Suppressor macrophage (primary cell): ENCODE measurements around the gene LCN10.

Experiments
- DNase-seq, 4 experiments: peaks; one replicate each; pipeline ENCODE4 v3.0.0-alpha.2; 2020 to 2022

LCN10 gene

GRCh38 chr9:136697821-136698526 is 44.8 kb downstream of the LCN10 start:
- DNase-seq: peak; percentile 47 to 85 (median 78)

DNA sequence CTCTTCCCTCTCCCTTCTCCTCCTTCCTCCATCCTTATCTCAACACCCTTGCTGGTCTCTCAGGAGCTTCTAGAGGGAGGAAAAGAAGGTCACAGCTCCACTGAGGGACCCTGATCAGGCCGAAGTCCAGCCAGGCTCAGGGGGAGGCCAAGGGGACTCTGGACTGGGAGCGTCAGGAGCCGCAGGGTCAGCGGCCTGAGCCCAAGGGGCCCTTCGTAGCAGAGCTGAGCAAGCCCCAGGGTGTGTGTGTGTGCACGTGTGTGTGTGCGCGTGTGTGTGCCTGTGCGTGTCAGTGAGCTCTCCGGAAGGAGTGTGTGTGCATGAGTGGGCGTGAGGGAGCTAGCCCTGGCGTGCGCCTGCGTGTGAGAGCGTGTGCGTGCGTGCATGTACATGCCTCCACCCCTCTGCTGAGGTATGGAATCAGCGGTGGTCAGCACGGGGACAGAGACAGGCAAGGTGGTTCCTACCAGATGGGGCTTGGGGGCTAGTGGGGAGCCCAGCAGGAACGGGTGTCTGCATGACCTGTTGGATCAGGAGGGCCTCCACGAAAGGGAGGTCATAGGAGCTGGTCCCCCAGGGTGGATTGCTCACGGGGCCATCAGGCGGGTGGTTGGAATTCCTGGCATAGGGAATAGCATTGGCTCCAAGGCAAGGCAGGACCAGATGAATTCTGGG is 45.5 kb downstream of the LCN10 start:
- no peak for DNase-seq

DNA sequence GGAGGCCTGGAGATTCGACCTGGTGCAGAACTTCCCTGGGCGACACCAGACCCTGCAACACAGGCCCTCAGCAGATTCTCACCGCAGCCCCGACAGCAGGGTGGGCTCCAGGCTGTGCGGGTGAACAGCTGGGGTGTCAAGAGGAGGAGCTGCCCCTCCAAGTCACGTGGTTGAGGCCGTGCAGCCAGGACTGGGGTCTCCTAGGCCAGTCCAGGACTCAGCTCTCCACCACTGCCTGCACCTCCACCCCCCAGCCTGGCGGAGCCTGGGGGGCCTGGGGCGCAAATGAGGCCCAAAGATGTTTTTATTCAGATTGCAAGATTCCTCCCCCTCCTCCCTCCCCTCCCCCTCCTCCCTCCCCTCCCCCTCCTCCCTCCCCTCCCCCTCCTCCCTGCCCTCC is 46.2 kb downstream of the LCN10 start:
- DNase-seq: no peak

- no peak for DNase-seq
Observed at GRCh38 chr9:136695955-136696354, 46.8 kb downstream of the LCN10 start.

DNA sequence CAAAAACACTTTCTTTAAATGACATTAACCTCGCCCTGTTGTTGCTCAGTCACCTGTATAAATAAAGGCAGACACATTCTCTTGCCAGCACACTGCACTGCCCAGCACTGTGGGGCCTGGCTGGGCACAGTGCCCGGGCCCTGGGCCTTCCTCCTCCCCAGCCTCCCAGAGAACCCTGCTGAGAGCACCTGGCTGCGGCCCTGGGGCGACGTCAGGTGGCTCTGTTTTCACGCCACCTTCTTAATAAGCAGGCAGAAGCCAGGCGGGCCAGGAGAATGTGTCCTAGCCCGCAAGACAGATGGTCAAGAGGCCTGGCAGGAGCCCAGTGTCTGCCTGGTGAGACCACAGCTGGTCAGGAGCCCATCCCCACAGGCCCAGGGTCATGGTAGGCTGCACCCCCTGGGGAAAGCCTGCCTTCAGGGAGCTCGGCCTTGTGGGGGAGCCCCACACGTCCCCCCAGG is 47.3 kb downstream of the LCN10 start:
- DNase-seq: no peak

- DNase-seq: no peak
Observed at GRCh38 chr9:136694872-136695247, 47.9 kb downstream of the LCN10 start.

DNA sequence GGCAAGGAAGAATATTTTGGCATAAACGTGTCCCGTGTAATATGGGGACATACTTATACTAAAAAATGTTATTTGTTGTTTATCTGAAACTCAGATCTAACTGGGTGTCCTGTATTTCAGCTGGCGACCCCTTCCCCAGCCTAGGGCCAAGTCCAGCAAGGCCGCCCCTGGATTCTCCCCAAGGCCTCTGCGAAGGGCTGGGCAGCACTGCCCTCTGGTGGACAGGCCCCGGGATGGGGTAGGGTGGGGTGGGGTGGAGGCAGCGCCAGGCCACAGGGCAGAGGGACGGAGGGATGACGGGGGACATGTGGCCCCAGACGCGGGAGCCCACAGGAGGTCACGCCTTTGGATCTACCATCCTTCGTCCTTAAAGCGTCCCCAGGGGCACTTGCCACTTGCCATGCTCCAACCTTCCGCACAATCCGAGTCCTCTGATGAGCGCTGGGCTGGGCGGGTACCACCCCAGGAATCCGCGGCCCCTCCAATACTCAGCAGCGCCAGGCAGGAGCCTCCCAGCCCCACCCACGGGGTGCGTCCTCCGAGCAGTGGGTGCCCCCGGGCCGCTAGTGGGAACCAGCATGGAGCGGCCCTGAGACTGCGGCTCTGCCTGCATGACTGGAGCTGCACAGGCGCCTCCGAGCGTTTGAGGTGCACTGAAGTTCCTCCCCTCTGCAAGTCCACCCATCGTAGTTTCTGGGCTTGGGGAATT is 48.4 kb downstream of the LCN10 start:
- peak; percentile 71 to 89 (median 80) for DNase-seq

- DNase-seq: no peak
Observed at GRCh38 chr9:136693490-136694162, 49.1 kb downstream of the LCN10 start.

DNA sequence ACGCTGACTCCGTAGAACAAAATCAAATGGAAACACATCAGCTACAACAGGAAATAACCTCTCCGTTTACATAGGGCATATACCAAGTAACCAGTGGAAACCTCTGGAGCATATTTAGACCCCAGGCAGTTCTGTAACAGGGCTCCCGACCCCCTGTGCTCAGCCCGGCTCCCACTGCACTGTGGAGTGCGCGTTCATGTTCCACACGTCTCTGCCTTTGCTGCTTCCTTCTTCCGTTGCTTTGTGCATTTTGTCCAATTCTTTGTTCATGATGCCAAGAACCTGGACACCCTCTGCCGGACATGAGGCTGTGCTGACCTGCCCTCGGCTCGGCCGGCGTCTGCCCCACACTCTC is 49.6 kb downstream of the LCN10 start:
- no peak for DNase-seq

DNA sequence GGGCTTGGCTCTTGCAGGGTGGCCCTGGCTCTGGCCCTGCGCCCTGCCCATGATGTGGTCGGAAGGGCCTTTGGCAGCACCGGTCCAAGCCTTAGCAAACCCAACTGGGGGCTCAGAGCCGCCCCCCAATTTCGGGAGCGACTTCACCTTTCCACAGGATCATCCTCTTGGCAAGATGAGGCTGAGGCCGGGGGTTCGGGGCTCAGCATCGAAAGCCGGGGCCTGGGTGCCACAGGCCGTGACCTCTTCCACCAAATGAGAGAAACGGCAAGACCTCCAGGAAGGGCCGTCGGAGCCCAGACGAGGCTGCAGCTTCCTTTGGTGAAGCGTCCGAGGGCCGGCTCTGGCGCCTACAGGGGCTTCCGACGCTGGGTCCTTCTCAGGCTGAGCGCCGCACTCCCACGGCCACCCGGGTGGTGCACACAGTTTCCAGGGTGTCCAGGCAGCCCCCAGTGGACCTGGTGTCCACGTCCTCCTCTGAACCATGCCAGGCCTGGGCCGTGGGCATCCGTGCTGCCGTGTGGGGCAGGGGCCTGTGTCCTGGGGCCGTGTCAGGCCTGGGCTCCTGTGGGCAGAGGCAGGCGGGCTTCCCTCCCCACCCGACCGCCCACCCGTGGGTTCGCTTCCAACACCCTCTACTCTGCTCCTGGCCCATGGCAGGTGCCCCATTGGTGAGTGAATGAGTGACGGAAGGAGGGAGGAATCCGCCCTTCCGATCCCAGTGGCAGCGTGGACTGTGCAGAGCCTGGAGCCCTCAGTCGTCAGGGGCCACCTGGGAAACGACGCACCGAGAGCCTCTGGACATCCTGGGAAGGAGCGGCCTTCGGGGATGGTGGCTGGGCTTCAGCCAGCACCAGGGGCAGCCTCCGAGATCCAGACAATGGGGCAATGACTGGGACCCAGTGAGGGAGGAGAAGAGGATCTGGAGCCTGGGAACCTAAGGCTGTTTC is 50.3 kb downstream of the LCN10 start:
- no peak for DNase-seq

DNA sequence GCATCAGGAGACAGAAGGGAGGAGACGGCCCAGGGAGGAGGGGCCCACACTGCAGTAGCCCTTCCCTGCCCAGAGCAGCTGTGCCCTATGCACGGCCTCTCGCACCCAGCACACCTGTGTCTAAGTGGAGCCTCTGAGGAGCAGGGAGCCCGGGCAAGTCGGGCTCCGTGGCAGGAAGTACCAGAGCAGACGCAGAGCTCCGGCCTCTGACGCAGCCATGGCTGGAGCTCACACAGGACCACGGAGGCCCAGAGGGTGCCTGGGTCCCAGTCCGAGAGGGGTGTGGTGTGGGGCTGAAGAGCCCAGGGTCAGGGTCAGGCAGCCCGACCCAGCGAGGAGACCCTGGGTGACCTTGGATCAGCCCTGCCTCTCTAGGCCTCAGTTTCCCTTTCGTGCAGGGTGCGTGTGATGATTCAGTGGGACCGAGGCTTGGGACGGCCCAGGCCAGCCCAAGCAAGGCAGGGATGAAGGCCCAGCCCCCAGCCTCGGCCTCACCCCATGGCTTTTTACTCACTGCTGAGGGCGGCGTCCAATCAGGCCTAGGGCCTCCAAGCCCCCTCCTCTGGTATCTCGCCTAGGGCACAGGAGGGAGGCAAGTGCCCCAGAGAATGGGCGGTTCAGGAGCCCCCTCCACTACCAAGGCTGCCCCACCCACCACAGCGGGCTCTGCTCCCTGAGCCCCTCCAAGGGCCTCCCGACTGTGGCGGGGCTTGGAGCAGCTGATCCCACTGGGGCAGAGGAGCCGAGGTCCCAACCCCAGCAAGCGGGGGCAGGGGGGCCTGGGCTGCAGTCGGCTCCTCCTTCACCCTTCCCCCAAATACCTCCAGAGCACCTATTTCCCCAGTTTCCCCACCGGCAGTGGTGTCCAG is 51.2 kb downstream of the LCN10 start:
- no peak for DNase-seq

GRCh38 chr9:136690806-136691261 is 51.9 kb downstream of the LCN10 start:
- DNase-seq: no peak

- DNase-seq: no peak
Observed at GRCh38 chr9:136690104-136690805, 52.5 kb downstream of the LCN10 start.

DNA sequence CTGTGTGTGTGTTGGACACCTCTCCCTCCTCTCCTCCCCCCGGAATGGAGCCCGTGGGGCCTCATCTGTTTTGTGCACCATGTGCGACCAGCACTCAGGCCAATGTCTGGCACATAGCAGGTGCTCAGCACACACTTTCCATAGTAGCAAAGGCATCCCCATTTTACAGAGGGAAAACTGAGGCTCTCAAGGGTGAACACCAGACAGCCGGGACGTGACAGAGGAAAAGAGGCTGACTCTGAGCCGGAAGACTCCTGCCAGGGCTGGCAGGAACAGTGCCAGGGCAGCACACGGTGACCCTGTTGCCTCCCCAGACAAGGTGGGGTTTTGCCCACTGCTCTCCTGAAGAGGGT is 53.7 kb downstream of the LCN10 start:
- no peak for DNase-seq

DNA sequence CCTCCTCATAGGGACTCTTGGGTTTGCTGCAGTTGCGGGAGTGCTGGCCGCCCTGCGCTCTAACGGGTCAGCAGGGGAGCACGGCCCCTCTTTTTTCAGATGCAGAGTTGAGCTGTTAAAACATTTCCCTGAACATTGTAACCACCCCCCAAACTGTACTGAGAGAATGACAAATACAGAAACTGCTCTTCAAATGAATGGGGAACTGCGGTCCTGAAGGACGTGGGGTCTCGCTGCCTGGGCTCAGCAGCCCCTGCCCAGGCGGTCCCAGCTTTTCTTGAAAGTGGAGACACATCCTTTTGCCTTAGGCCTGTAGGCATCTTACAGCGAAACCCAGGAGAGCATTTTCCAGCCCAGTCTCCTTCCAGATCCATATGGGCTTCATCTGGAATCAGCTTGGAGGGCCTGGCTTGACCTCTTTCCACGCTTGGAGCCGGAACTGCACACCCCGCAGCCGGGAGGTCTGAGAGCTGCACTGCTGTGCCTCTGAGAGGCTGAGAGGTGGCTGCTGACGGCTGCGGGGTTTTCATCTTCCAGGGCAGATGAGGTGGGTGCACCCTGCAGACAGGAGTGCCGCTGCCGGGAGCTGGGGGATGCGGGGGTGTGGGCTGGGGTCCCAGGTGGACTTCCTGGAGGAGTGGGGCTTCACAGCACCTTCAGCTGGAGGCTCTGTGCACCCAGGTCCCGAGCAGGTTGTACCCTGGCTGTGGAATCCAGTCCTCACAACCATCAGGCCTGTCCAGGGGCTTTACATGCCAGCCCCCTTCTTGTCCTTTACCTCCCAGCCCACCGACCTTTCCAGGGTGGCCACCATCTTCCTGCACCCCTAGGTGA is 54.2 kb downstream of the LCN10 start:
- peak in 1 of 4 experiments; percentile 28 for DNase-seq
